ENCODE measurements around the gene MSL3B.

Gene MSL3B

GRCh38 chr2:233862261-233862768, 5.9 kb downstream of the MSL3B start:
- CTCF ChIA-PET = interaction anchor here (0.6 kb wide), 1 partner anchor 1357 kb away, joined by 3 read pairs; no protein-coding TSS in a partner anchor
- TF ChIP-seq TCF7L2 (IDR thresholded peaks at IDR 0.05; ENCODE audit: low read depth, low read length) = no peak
- TF ChIP-seq REST (IDR thresholded peaks at IDR 0.05; ENCODE audit: insufficient read depth in 1 of 2, low read depth in 2 of 2, low read length in 1 of 2) = no peak
- no peak for TF ChIP-seq SIN3A (IDR thresholded peaks at IDR 0.05; ENCODE audit: borderline replicate concordance, insufficient read depth, low read depth, low read length)
- no peak for TF ChIP-seq POLR2AphosphoS5 (IDR thresholded peaks at IDR 0.05; ENCODE audit: low read depth, low read length)
- TF ChIP-seq, protein P1, sequence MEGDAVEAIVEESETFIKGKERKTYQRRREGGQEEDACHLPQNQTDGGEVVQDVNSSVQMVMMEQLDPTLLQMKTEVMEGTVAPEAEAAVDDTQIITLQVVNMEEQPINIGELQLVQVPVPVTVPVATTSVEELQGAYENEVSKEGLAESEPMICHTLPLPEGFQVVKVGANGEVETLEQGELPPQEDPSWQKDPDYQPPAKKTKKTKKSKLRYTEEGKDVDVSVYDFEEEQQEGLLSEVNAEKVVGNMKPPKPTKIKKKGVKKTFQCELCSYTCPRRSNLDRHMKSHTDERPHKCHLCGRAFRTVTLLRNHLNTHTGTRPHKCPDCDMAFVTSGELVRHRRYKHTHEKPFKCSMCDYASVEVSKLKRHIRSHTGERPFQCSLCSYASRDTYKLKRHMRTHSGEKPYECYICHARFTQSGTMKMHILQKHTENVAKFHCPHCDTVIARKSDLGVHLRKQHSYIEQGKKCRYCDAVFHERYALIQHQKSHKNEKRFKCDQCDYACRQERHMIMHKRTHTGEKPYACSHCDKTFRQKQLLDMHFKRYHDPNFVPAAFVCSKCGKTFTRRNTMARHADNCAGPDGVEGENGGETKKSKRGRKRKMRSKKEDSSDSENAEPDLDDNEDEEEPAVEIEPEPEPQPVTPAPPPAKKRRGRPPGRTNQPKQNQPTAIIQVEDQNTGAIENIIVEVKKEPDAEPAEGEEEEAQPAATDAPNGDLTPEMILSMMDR (IDR thresholded peaks at IDR 0.05) = 0 out of 2 replicates have a peak, but pooled peaks have one; percentile 5
- POLR2A ChIA-PET = no interaction called here
- no TSS peak for BruUV-seq (replicated peaks)
- no peak for DNase-seq (ENCODE audit: low read depth, low spot score)
- Histone ChIP-seq H3K27me3 (ENCODE audit: control insufficient read depth, insufficient read depth, low read length) (no peaks in the 10 kb centered on the region), H3K27ac (ENCODE audit: low read length) (0 out of 2 replicates have a peak overlapping the region, but pooled peaks have one; percentile 36), H3K4me3 (ENCODE audit: low read depth in 2 of 2, low read length in 2 of 2) (no peak overlapping the region), H3K9me3 (ENCODE audit: control insufficient read depth, insufficient read depth, low read depth, low read length) (peaks cover 5% of the 10 kb centered on the region; the same call in 1 of the 2 replicates), H3K36me3 (ENCODE audit: control insufficient read depth, insufficient read depth, low read length) (no peaks in the 10 kb centered on the region; the same call in 1 of the 2 replicates), H3K4me1 (ENCODE audit: control insufficient read depth, insufficient read depth, low read length) (peaks cover 12% of the 10 kb centered on the region)
- in situ Hi-C loops (cut with HindIII; ENCODE audit: low pct_unique_long_range_greater_than_20kb, low sequenced_read_pairs) (no loop called here), intact Hi-C loops (cut with micrococcal nuclease; ENCODE audit: unreplicated experiment) (no loop called here)
- no peak for ATAC-seq

GRCh38 chr2:233858331-233858730, 9.9 kb downstream of the MSL3B start:
- intact Hi-C loops (cut with micrococcal nuclease; ENCODE audit: unreplicated experiment) (loop anchor here (2.0 to 5.0 kb wide), 2 partner anchors 116 to 1249 kb away; no protein-coding TSS in a partner anchor), in situ Hi-C loops (cut with HindIII; ENCODE audit: low pct_unique_long_range_greater_than_20kb, low sequenced_read_pairs) (no loop called here)
- peaks cover 18% of the 10 kb centered on the region for H3K4me1 ChIP-seq (ENCODE audit: control insufficient read depth, insufficient read depth, low read length)
- H3K9me3 ChIP-seq (ENCODE audit: control insufficient read depth, insufficient read depth, low read depth, low read length) = no peaks in the 10 kb centered on the region
- H3K4me3 ChIP-seq (ENCODE audit: low read depth in 2 of 2, low read length in 2 of 2) = no peak overlapping the region
- BruUV-seq (replicated peaks) = no TSS peak
- ATAC-seq (no peak), DNase-seq (ENCODE audit: low read depth, low spot score) (no peak)
- TF ChIP-seq POLR2AphosphoS5 (IDR thresholded peaks at IDR 0.05; ENCODE audit: low read depth, low read length) (no peak), REST (IDR thresholded peaks at IDR 0.05; ENCODE audit: insufficient read depth in 1 of 2, low read depth in 2 of 2, low read length in 1 of 2) (no peak), SIN3A (IDR thresholded peaks at IDR 0.05; ENCODE audit: borderline replicate concordance, insufficient read depth, low read depth, low read length) (no peak), TCF7L2 (IDR thresholded peaks at IDR 0.05; ENCODE audit: low read depth, low read length) (no peak)
- TF ChIP-seq, protein P1 (IDR thresholded peaks at IDR 0.05) = no peak
- H3K27ac ChIP-seq (ENCODE audit: low read length) = peak overlapping the region; percentile 83
- H3K27me3 ChIP-seq (ENCODE audit: control insufficient read depth, insufficient read depth, low read length) = no peaks in the 10 kb centered on the region
- peaks cover 6% of the 10 kb centered on the region for H3K36me3 ChIP-seq (ENCODE audit: control insufficient read depth, insufficient read depth, low read length)
- POLR2A ChIA-PET = no interaction called here
- CTCF ChIA-PET = interaction anchor here (0.5 to 0.9 kb wide), 6 partner anchors 10 to 1259 kb away, joined by 3 to 5 read pairs (median 4); partner anchors contain the start of gene MSL3B
